Measurements from ENCODE around the gene CDX2. TPM values are rescaled to one million over a fixed set of nuclear protein-coding genes. Genes with fewer than 3 reads are reported as not detected.
A peak's percentile ranks its signal among the peaks of the same experiment; 100 is the strongest.

The CDX2 gene
- total RNA-seq, 1 experiment from 2014 or later = not detected

GRCh38 chr13:27971236-27971645 is 2.1 kb upstream of the CDX2 start:
- intact Hi-C loops (cut with micrococcal nuclease; ENCODE audit: unreplicated experiment) = loop anchor here (10.0 kb wide), 1 partner anchor 986 kb away; no protein-coding TSS in a partner anchor
- Histone ChIP-seq H3K9me3 (ENCODE audit: low read depth, low read length, poor library complexity, severe bottlenecking) (no peaks in the 10 kb centered on the region), H3K36me3 (ENCODE audit: insufficient read depth, low read length, poor library complexity, severe bottlenecking) (no peaks in the 10 kb centered on the region), H3K27me3 (replicated peaks; ENCODE audit: insufficient read depth, low read depth, low read length, poor library complexity) (peaks cover 100% of the 10 kb centered on the region), H3K4me1 (ENCODE audit: insufficient read depth, low read length, poor library complexity, severe bottlenecking) (no peaks in the 10 kb centered on the region), H3K27ac (ENCODE audit: low read depth, low read length, poor library complexity, severe bottlenecking) (no peak overlapping the region), H3K4me3 (ENCODE audit: low read depth, low read length, poor library complexity, severe bottlenecking) (no peak overlapping the region)
- no peak for TF ChIP-seq EZH2 (IDR thresholded peaks at IDR 0.05; ENCODE audit: borderline replicate concordance, low read depth, low read length, poor library complexity, severe bottlenecking)
- TF ChIP-seq CTCF (conservative IDR thresholded peaks at IDR 0.05; ENCODE audit: low read depth, low read length) = no peak
- no peak for DNase-seq (ENCODE audit: low spot score)
- CTCF ChIA-PET = interaction anchor here (0.6 kb wide), 1 partner anchor 8 kb away, joined by 3 read pairs; no protein-coding TSS in a partner anchor
- POLR2A ChIA-PET (ENCODE audit: low non-redundant PET) = no interaction called here
- no TSS peak for BruUV-seq (replicated peaks)

GRCh38 chr13:27970382-27971235 is 1.5 kb upstream of the CDX2 start:
- no peak for DNase-seq (ENCODE audit: low spot score)
- no TSS peak for BruUV-seq (replicated peaks)

GRCh38 chr13:27969866-27970229 is 733 bp upstream of the CDX2 start:
- Histone ChIP-seq H3K4me3 (ENCODE audit: low read depth, low read length, poor library complexity, severe bottlenecking) (no peak overlapping the region), H3K27me3 (replicated peaks; ENCODE audit: insufficient read depth, low read depth, low read length, poor library complexity) (peaks cover 100% of the 10 kb centered on the region), H3K36me3 (ENCODE audit: insufficient read depth, low read length, poor library complexity, severe bottlenecking) (no peaks in the 10 kb centered on the region), H3K4me1 (ENCODE audit: insufficient read depth, low read length, poor library complexity, severe bottlenecking) (no peaks in the 10 kb centered on the region), H3K9me3 (ENCODE audit: low read depth, low read length, poor library complexity, severe bottlenecking) (no peaks in the 10 kb centered on the region), H3K27ac (ENCODE audit: low read depth, low read length, poor library complexity, severe bottlenecking) (no peak overlapping the region)
- POLR2A ChIA-PET (ENCODE audit: low non-redundant PET) = no interaction called here
- intact Hi-C loops (cut with micrococcal nuclease; ENCODE audit: unreplicated experiment) = loop anchor here (10.0 kb wide), 1 partner anchor 985 kb away; no protein-coding TSS in a partner anchor
- no peak for DNase-seq (ENCODE audit: low spot score)
- CTCF ChIA-PET = interaction anchor here (0.9 kb wide), 1 partner anchor 141 kb away, joined by 3 read pairs; no protein-coding TSS in a partner anchor
- no TSS peak for BruUV-seq (replicated peaks)
- no peak for TF ChIP-seq EZH2 (IDR thresholded peaks at IDR 0.05; ENCODE audit: borderline replicate concordance, low read depth, low read length, poor library complexity, severe bottlenecking)

More at GRCh38 chr13:27970382-27971235, 1.5 kb upstream of the CDX2 start:
- Histone ChIP-seq H3K4me3 (ENCODE audit: low read depth, low read length, poor library complexity, severe bottlenecking) (no peak overlapping the region), H3K36me3 (ENCODE audit: insufficient read depth, low read length, poor library complexity, severe bottlenecking) (no peaks in the 10 kb centered on the region), H3K4me1 (ENCODE audit: insufficient read depth, low read length, poor library complexity, severe bottlenecking) (no peaks in the 10 kb centered on the region), H3K27ac (ENCODE audit: low read depth, low read length, poor library complexity, severe bottlenecking) (no peak overlapping the region), H3K9me3 (ENCODE audit: low read depth, low read length, poor library complexity, severe bottlenecking) (no peaks in the 10 kb centered on the region), H3K27me3 (replicated peaks; ENCODE audit: insufficient read depth, low read depth, low read length, poor library complexity) (peaks cover 100% of the 10 kb centered on the region)
- TF ChIP-seq CTCF (conservative IDR thresholded peaks at IDR 0.05; ENCODE audit: low read depth, low read length) (no peak), EZH2 (IDR thresholded peaks at IDR 0.05; ENCODE audit: borderline replicate concordance, low read depth, low read length, poor library complexity, severe bottlenecking) (peak; percentile 94)
- POLR2A ChIA-PET (ENCODE audit: low non-redundant PET) = no interaction called here
- intact Hi-C loops (cut with micrococcal nuclease; ENCODE audit: unreplicated experiment) = loop anchor here (10.0 kb wide), 1 partner anchor 986 kb away; no protein-coding TSS in a partner anchor
- CTCF ChIA-PET = interaction anchor here (0.9 kb wide), 1 partner anchor 142 kb away, joined by 3 read pairs; no protein-coding TSS in a partner anchor

All from A673 (cell line).